Dermis blood vessel endothelial cell (primary cell): ENCODE data around the gene RLBP1. TPM values are rescaled to one million over a fixed set of nuclear protein-coding genes. Genes with fewer than 3 reads are reported as not detected.

Experiments used
- DNase-seq: peaks from one replicate; pipeline ENCODE4 v3.0.0; 2010
- total RNA-seq: library from RNA; depleted of rRNA; stranded (reverse); fragments of >200 nt; gene quantifications from 2 replicates; pipeline ENCODE4 v1.2.3, GENCODE V29; 2014

Gene RLBP1
- total RNA-seq, 1 donor from 2014 or later = not detected

- DNase-seq = peak; percentile 87
Measured at GRCh38 chr15:89177633-89178306, 43.6 kb downstream of the RLBP1 start.

- DNase-seq = no peak
Measured at GRCh38 chr15:89177116-89177515, 44.3 kb downstream of the RLBP1 start.

- no peak for DNase-seq
Measured at GRCh38 chr15:89175617-89176191, 45.7 kb downstream of the RLBP1 start.

GRCh38 chr15:89174476-89174875, 46.9 kb downstream of the RLBP1 start:
- DNase-seq = peak; percentile 56

- DNase-seq = no peak
Measured at GRCh38 chr15:89172921-89173320, 48.5 kb downstream of the RLBP1 start.

- DNase-seq = peak; percentile 83
Measured at GRCh38 chr15:89171136-89172072, 50.0 kb downstream of the RLBP1 start.

- no peak for DNase-seq
Measured at GRCh38 chr15:89170364-89170763, 51.0 kb downstream of the RLBP1 start.

- DNase-seq = no peak
Measured at GRCh38 chr15:89168316-89168833, 53.0 kb downstream of the RLBP1 start.

- DNase-seq = peak; percentile 87
Measured at GRCh38 chr15:89167267-89168176, 53.9 kb downstream of the RLBP1 start.

GRCh38 chr15:89165677-89166076, 55.7 kb downstream of the RLBP1 start:
- DNase-seq = peak; percentile 46

GRCh38 chr15:89164712-89165211, 56.6 kb downstream of the RLBP1 start:
- no peak for DNase-seq

- no peak for DNase-seq
Measured at GRCh38 chr15:89163271-89164055, 57.9 kb downstream of the RLBP1 start.

GRCh38 chr15:89161666-89162065, 59.7 kb downstream of the RLBP1 start:
- DNase-seq = no peak

Other genes with a start within 250 kb of the RLBP1 start
- 51.7 and 75.6 TPM in 2 replicates for gene ABHD2, start 133.1 kb downstream of the RLBP1 start, total RNA-seq
- 23.1 and 59.0 TPM in 2 replicates for gene FANCI, start 22.4 kb upstream of the RLBP1 start, total RNA-seq
- 112 and 114 TPM in 2 replicates for gene POLG, start 113.2 kb upstream of the RLBP1 start, total RNA-seq